GM10847 (cell line): Measurements from ENCODE around the gene OBI1.

Experiments
- POLR2A ChIP-seq: IDR thresholded peaks from 2 replicates; pipeline ENCODE4 v1.6.1; 2011; ENCODE audit not compliant: insufficient read length; ENCODE audit errors: extremely low read depth

OBI1 gene

GRCh38 chr13:78587395-78587794 lies 71.6 kb downstream of the OBI1 start:
- TF ChIP-seq POLR2A = no peak

- no peak for TF ChIP-seq POLR2A
These were observed 72.2 kb downstream of the OBI1 start for GRCh38 chr13:78586706-78587105.

- TF ChIP-seq POLR2A = no peak
These were observed 82.7 kb downstream of the OBI1 start for GRCh38 chr13:78576261-78576660.

GRCh38 chr13:78572459-78572858 lies 86.5 kb downstream of the OBI1 start:
- TF ChIP-seq POLR2A = no peak

- no peak for TF ChIP-seq POLR2A
These were observed 89.9 kb downstream of the OBI1 start for GRCh38 chr13:78569029-78569428.

- TF ChIP-seq POLR2A = no peak
These were observed 92.3 kb downstream of the OBI1 start for GRCh38 chr13:78566631-78567030.
